Mesendoderm (in vitro differentiated cells): ENCODE results near the gene OR5B12. TPM values are rescaled to one million over a fixed set of nuclear protein-coding genes. Genes with fewer than 3 reads are reported as not detected.

Experiments used
- DNase-seq: peaks from one replicate; pipeline ENCODE4 v3.0.0; 2013
- H2AK5ac ChIP-seq: 2 replicates; pipeline ENCODE4 v1.6.1; 2013; ENCODE audit warnings: low read length, inconsistent platforms
- H2BK120ac ChIP-seq: 2 replicates; pipeline ENCODE4 v1.6.1; 2013; ENCODE audit warnings: low read depth, mild to moderate bottlenecking, low read length, moderate library complexity, mixed read lengths
- H2BK15ac ChIP-seq: replicated peaks from 2 replicates; pipeline ENCODE4 v1.6.1; 2013; ENCODE audit warnings: low read depth, mild to moderate bottlenecking, moderate library complexity
- H2BK5ac ChIP-seq: 2 replicates; pipeline ENCODE4 v1.6.1; 2013; ENCODE audit warnings: low read length, inconsistent platforms
- H3K18ac ChIP-seq: 2 replicates; pipeline ENCODE4 v1.6.1; 2013; ENCODE audit warnings: mild to moderate bottlenecking, low read length, mixed read lengths
- H3K23ac ChIP-seq: one replicate; pipeline ENCODE4 v1.6.1; 2013; ENCODE audit warnings: low read length
- H3K27ac ChIP-seq: 2 replicates; pipeline ENCODE4 v1.5.1; 2013; ENCODE audit warnings: low read depth, mild to moderate bottlenecking, inconsistent platforms, low read length, moderate library complexity
- H3K27me3 ChIP-seq: 2 replicates; pipeline ENCODE4 v1.6.1; 2013; ENCODE audit warnings: low read length, control low read depth, mild to moderate bottlenecking, inconsistent platforms; ENCODE audit not compliant: insufficient read depth, poor library complexity
- H3K36me3 ChIP-seq: 2 replicates; pipeline ENCODE4 v1.6.1; 2013; ENCODE audit warnings: low read length, inconsistent platforms; ENCODE audit not compliant: control insufficient read depth, insufficient read depth
- H3K4ac ChIP-seq: one replicate; pipeline ENCODE4 v1.6.1; 2013; ENCODE audit warnings: low read depth, mild to moderate bottlenecking, low read length, moderate library complexity
- H3K4me1 ChIP-seq: 2 replicates; pipeline ENCODE4 v1.6.1; 2013; ENCODE audit warnings: low read depth, low read length, inconsistent platforms; ENCODE audit not compliant: control insufficient read depth
- H3K4me2 ChIP-seq: 2 replicates; pipeline ENCODE4 v1.6.1; 2013; ENCODE audit warnings: low read length
- H3K4me3 ChIP-seq: 2 replicates; pipeline ENCODE4 v1.5.1; 2013; ENCODE audit warnings: mild to moderate bottlenecking, low read length
- H3K56ac ChIP-seq: one replicate; pipeline ENCODE4 v1.6.1; 2013; ENCODE audit warnings: low read length
- H3K79me1 ChIP-seq: 2 replicates; pipeline ENCODE4 v1.6.1; 2013; ENCODE audit warnings: low read length, inconsistent platforms
- H3K79me2 ChIP-seq: 2 replicates; pipeline ENCODE4 v1.6.1; 2013; ENCODE audit warnings: mild to moderate bottlenecking, low read length; ENCODE audit not compliant: control insufficient read depth, insufficient read depth
- H3K9ac ChIP-seq: 2 replicates; pipeline ENCODE4 v1.6.1; 2013; ENCODE audit warnings: low read length, inconsistent platforms
- H4K5ac ChIP-seq: one replicate; pipeline ENCODE4 v1.6.1; 2013; ENCODE audit warnings: low read length
- H4K8ac ChIP-seq: one replicate; pipeline ENCODE4 v1.6.1; 2013; ENCODE audit warnings: low read depth, mild to moderate bottlenecking, control low read depth, low read length, moderate library complexity
- WGBS: extraction: QIAGEN DNeasy Blood & Tissue Kit; methylation state at CpG from one replicate; pipeline ENCODE4 v1.1.7; 2013; ENCODE audit warnings: low lambda C conversion rate, missing lambda C conversion rate; ENCODE audit not compliant: insufficient coverage; ENCODE audit errors: extremely low coverage; 5-methylcytosine and 5-hydroxymethylcytosine counted together
- polyA plus RNA-seq, 2 experiments: library from polyadenylated mRNA; stranded (reverse); fragments of 200-250 nt; gene quantifications; one replicate each; pipeline ENCODE4 v1.2.3, GENCODE V29; 2013

Gene OR5B12
- not detected for polyA plus RNA-seq (2013, experiment 1 of 2)
- polyA plus RNA-seq (2013, experiment 2 of 2), result not detected

DNA sequence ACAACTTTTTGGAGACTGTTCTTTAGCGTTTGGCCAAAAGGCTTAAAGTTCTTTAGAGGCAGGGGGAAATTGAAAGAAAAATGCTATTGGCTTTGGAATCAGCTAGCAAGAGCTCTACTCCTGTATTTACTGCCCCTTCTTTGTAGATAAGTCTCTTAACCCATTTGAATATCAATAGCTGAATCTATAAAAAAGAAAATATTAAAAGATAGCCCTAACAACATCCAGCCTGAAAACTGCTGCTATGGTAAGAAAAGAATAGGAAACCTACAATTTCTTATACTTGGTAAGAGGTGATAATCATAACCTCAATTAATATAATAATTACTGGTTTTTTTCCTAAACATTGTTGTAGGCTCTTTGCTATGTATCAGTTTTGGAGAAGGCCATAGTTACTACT is at the start of gene OR5B12:
Gene OR5B12, minus strand, starts transcription at position 101 of the 400 bp plus-strand sequence. CDS start 2,085 bp downstream, outside the sequence.
- H2BK15ac ChIP-seq, result no peak within 1 kb of the TSS
- H3K9ac ChIP-seq, result no peak within 1 kb of the TSS
- WGBS, result no CpG with 5 or more reads among the region's 1 CpG

DNA sequence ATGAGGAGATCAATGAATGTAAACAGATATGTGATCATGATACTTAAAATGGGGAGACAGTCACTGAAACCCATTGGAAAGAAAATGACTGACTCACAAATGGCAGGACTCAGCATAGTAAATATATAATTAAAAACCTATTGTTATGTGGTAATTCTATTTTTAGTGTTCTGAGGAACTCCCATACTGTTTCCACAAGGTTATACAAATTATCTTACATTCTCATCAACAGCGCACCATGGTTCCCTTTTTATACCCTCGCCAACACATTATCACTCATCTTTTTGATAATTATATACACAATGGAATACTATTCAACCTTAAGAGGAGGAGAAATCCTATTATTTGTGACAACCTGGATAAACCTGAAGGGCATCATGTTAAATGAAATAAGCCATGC is 48.8 kb upstream of the OR5B12 start:
- Histone ChIP-seq H3K18ac (no peak overlapping the region), H3K4me3 (no peak overlapping the region), H3K27ac (no peak overlapping the region), H3K4me1 (no peaks in the 10 kb centered on the region), H3K27me3 (no peaks in the 10 kb centered on the region), H3K4me2 (no peak overlapping the region), H3K23ac (no peak overlapping the region), H2AK5ac (no peak overlapping the region), H3K79me2 (no peaks in the 10 kb centered on the region), H3K4ac (no peak overlapping the region), H3K79me1 (no peaks in the 10 kb centered on the region), H4K5ac (no peak overlapping the region), H3K36me3 (no peaks in the 10 kb centered on the region), H2BK120ac (no peak overlapping the region), H3K9ac (no peak overlapping the region), H4K8ac (no peak overlapping the region), H3K56ac (no peak overlapping the region), H2BK5ac (no peak overlapping the region), H2BK15ac (no peak overlapping the region)
- 100% methylated on average over 1 of the region's 2 CpGs for WGBS
- no peak for DNase-seq

More for the DNA sequence above, at the start of gene OR5B12:
- no peaks in the 10 kb centered on the region for H3K36me3 ChIP-seq
- H3K4ac ChIP-seq, result no peak within 1 kb of the TSS
- DNase-seq, result no peak
- no peak within 1 kb of the TSS for H2BK120ac ChIP-seq
- H3K79me2 ChIP-seq, result no peaks in the 10 kb centered on the region
- no peaks in the 10 kb centered on the region for H3K79me1 ChIP-seq
- no peak within 1 kb of the TSS for H3K56ac ChIP-seq
- H2BK5ac ChIP-seq, result no peak within 1 kb of the TSS
- no peak within 1 kb of the TSS for H4K8ac ChIP-seq
- H3K4me3 ChIP-seq, result no peak within 1 kb of the TSS
- no peak within 1 kb of the TSS for H3K4me2 ChIP-seq
- no peak within 1 kb of the TSS for H3K23ac ChIP-seq
- H3K27ac ChIP-seq, result no peak within 1 kb of the TSS
- H3K18ac ChIP-seq, result no peak within 1 kb of the TSS
- no peak within 1 kb of the TSS for H2AK5ac ChIP-seq
- no peak within 1 kb of the TSS for H4K5ac ChIP-seq
- no peaks in the 10 kb centered on the region for H3K4me1 ChIP-seq
- H3K27me3 ChIP-seq, result no peaks in the 10 kb centered on the region

DNA sequence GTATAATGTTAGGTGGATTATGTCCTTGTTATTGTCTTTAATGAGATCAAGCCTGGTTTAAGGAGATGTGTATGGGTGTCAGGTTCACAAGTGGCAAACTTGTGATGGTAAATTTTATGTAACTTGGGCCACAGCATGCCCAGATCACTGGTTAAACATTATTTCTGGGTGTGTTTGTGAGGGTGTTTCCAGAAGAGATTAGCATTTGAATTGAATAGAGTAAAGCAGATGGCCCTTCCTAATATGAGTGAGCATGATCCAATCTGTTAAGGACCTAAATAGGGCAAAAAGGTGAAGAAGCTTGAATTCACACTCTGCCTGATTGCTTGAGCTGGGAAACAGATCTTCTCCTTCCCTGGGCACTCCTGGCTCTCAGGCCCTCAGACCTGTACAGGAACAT is 45.1 kb upstream of the OR5B12 start:
- Histone ChIP-seq H3K4me1 (no peaks in the 10 kb centered on the region), H3K9ac (no peak overlapping the region), H2AK5ac (no peak overlapping the region)

DNA sequence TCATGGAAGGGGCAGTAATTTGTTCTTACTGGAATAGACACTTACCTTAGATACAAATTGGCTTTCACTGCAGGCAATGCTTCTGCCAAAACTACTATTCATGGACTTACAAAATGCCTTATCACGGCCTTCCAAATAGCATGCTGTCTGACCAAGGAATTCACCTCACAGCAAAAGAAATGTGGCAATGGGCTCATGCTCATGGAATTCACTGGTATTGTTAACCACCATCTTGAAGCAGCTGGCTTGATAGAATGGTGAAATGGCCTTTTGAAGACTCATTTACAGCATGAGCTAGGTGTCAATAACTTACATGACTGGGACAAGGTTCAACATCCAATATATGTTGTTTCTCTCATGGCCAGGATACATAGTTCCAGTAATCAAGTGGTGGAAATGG is 43.9 kb upstream of the OR5B12 start:
- no peak overlapping the region for H3K4me2 ChIP-seq
- H2BK15ac ChIP-seq, result no peak overlapping the region
- H2AK5ac ChIP-seq, result no peak overlapping the region
- H3K27ac ChIP-seq, result no peak overlapping the region
- H3K36me3 ChIP-seq, result no peaks in the 10 kb centered on the region
- no peak overlapping the region for H3K18ac ChIP-seq
- H4K8ac ChIP-seq, result no peak overlapping the region
- H3K27me3 ChIP-seq, result no peaks in the 10 kb centered on the region
- no peak overlapping the region for H3K56ac ChIP-seq
- peak; percentile 30 for DNase-seq
- WGBS, result no CpG with 5 or more reads among the region's 1 CpG
- H3K79me2 ChIP-seq, result no peaks in the 10 kb centered on the region
- H3K79me1 ChIP-seq, result no peaks in the 10 kb centered on the region
- H3K23ac ChIP-seq, result no peak overlapping the region
- no peak overlapping the region for H2BK120ac ChIP-seq
- no peak overlapping the region for H2BK5ac ChIP-seq
- H3K4me1 ChIP-seq, result no peaks in the 10 kb centered on the region
- H3K4ac ChIP-seq, result no peak overlapping the region
- no peak overlapping the region for H3K9ac ChIP-seq
- no peak overlapping the region for H3K4me3 ChIP-seq
- no peak overlapping the region for H4K5ac ChIP-seq

More for the DNA sequence above, 45.1 kb upstream of the OR5B12 start:
- H3K4me3 ChIP-seq, result no peak overlapping the region
- no peaks in the 10 kb centered on the region for H3K27me3 ChIP-seq
- no peaks in the 10 kb centered on the region for H3K79me1 ChIP-seq
- no peak overlapping the region for H3K27ac ChIP-seq
- no peak overlapping the region for H3K4me2 ChIP-seq
- H3K36me3 ChIP-seq, result no peaks in the 10 kb centered on the region
- no peak overlapping the region for H4K8ac ChIP-seq
- H3K18ac ChIP-seq, result no peak overlapping the region
- no peak overlapping the region for H2BK5ac ChIP-seq
- H3K4ac ChIP-seq, result no peak overlapping the region
- no peak overlapping the region for H3K56ac ChIP-seq
- H3K23ac ChIP-seq, result no peak overlapping the region
- H3K79me2 ChIP-seq, result no peaks in the 10 kb centered on the region
- no peak overlapping the region for H2BK15ac ChIP-seq
- no peak for DNase-seq
- H2BK120ac ChIP-seq, result no peak overlapping the region
- H4K5ac ChIP-seq, result no peak overlapping the region

DNA sequence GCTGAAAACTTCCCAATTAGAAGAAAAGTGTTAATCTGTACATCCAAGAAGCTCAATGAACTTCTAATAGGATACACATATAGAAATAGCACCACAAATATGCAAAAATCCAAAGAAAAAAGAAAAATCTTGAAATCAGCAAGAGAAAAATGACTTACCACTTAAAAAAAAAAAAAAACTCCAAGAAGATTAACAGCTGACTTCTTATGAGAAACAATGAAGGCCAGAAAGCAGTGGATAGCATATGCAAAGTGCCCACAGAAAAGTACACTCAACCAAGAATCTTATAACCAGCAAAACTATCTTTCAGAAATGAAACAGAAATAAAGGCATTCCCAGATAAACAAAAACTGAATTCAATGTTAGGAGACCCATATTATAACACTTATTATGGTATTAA is 29.9 kb upstream of the OR5B12 start:
- no peak overlapping the region for H4K5ac ChIP-seq
- H3K23ac ChIP-seq, result no peak overlapping the region
- peak; percentile 9 for DNase-seq

DNA sequence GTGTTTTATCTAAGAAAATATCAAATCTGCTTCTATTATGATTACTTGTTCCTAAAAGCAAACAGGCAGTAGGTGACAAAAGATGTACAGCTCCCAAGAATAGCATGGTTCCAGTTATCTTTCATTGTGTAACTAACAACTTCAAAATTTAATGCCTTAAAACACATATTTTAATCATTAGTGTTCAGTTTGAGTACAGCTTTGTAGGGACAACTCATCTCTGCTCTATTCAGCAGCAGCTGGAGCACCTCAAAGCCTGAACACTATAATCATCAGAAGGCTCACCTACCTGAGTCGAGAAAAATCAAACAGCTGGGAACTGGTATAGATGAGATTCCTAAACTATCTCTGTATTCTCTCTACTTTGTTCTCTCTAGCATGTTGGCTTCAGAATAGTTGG is 24.3 kb upstream of the OR5B12 start:
- Histone ChIP-seq H2AK5ac (no peak overlapping the region), H2BK120ac (no peak overlapping the region), H3K4me1 (no peaks in the 10 kb centered on the region), H3K36me3 (no peaks in the 10 kb centered on the region), H2BK15ac (no peak overlapping the region), H3K4me3 (no peak overlapping the region), H3K4me2 (no peak overlapping the region), H3K27me3 (no peaks in the 10 kb centered on the region), H3K23ac (no peak overlapping the region), H3K4ac (no peak overlapping the region), H3K79me2 (no peaks in the 10 kb centered on the region), H4K5ac (no peak overlapping the region), H3K18ac (no peak overlapping the region), H3K27ac (no peak overlapping the region), H3K79me1 (no peaks in the 10 kb centered on the region), H2BK5ac (no peak overlapping the region), H3K9ac (no peak overlapping the region), H4K8ac (no peak overlapping the region), H3K56ac (no peak overlapping the region)
- no peak for DNase-seq
- no CpG with 5 or more reads among the region's 1 CpG for WGBS

More for the DNA sequence above, 29.9 kb upstream of the OR5B12 start:
- no peaks in the 10 kb centered on the region for H3K4me1 ChIP-seq
- no peaks in the 10 kb centered on the region for H3K27me3 ChIP-seq
- no peak overlapping the region for H3K18ac ChIP-seq
- no peaks in the 10 kb centered on the region for H3K79me2 ChIP-seq
- H3K4me3 ChIP-seq, result no peak overlapping the region
- H2BK120ac ChIP-seq, result no peak overlapping the region
- H3K4me2 ChIP-seq, result no peak overlapping the region
- H3K4ac ChIP-seq, result no peak overlapping the region
- no peaks in the 10 kb centered on the region for H3K79me1 ChIP-seq
- H2AK5ac ChIP-seq, result no peak overlapping the region
- H3K36me3 ChIP-seq, result no peaks in the 10 kb centered on the region
- H3K27ac ChIP-seq, result no peak overlapping the region
- no peak overlapping the region for H3K9ac ChIP-seq
- no peak overlapping the region for H2BK15ac ChIP-seq
- no peak overlapping the region for H3K56ac ChIP-seq
- no peak overlapping the region for H2BK5ac ChIP-seq
- no peak overlapping the region for H4K8ac ChIP-seq
